HG03280 (cell line): ENCODE data around the gene SLC5A11.
"Not testable (repeated sequence)": the region's sequence is repeated elsewhere in the genome, so short reads cannot be mapped to it uniquely, and the experiment has no call there.

Experiments used
- ATAC-seq: cut with Tn5 transposase; IDR thresholded peaks from one replicate; pipeline ENCODE4 v1.9.1; 2021; ENCODE audit warnings: mild to moderate bottlenecking, moderate library complexity; ENCODE audit not compliant: unreplicated experiment

Gene SLC5A11

GRCh38 chr16:24856871-24857270 lies 11.1 kb downstream of the SLC5A11 start:
- ATAC-seq = not testable (repeated sequence)

- no peak for ATAC-seq
Measured at GRCh38 chr16:24858219-24859041, 12.7 kb downstream of the SLC5A11 start.

GRCh38 chr16:24861461-24861860 lies 15.7 kb downstream of the SLC5A11 start:
- ATAC-seq = no peak

GRCh38 chr16:24863582-24864437 lies 18.0 kb downstream of the SLC5A11 start:
- ATAC-seq = no peak

- no peak for ATAC-seq
Measured at GRCh38 chr16:24869033-24869432, 23.3 kb downstream of the SLC5A11 start.

GRCh38 chr16:24871891-24872290 lies 26.1 kb downstream of the SLC5A11 start:
- no peak for ATAC-seq

GRCh38 chr16:24873028-24873427 lies 27.3 kb downstream of the SLC5A11 start:
- ATAC-seq = no peak

GRCh38 chr16:24875466-24875865 lies 29.7 kb downstream of the SLC5A11 start:
- no peak for ATAC-seq

- ATAC-seq = no peak
Measured at GRCh38 chr16:24876231-24876630, 30.5 kb downstream of the SLC5A11 start.

- ATAC-seq = no peak
Measured at GRCh38 chr16:24879684-24880083, 33.9 kb downstream of the SLC5A11 start.

- no peak for ATAC-seq
Measured at GRCh38 chr16:24883714-24884151, 38.0 kb downstream of the SLC5A11 start.

- ATAC-seq = no peak
Measured at GRCh38 chr16:24887472-24887871, 41.7 kb downstream of the SLC5A11 start.

GRCh38 chr16:24890746-24891145 lies 45.0 kb downstream of the SLC5A11 start:
- ATAC-seq = no peak

GRCh38 chr16:24896439-24896838 lies 50.7 kb downstream of the SLC5A11 start:
- no peak for ATAC-seq

GRCh38 chr16:24897522-24897921 lies 51.8 kb downstream of the SLC5A11 start:
- ATAC-seq = not testable (repeated sequence)

GRCh38 chr16:24900230-24900629 lies 54.5 kb downstream of the SLC5A11 start:
- ATAC-seq = no peak

GRCh38 chr16:24906199-24906808 lies 60.5 kb downstream of the SLC5A11 start:
- ATAC-seq = no peak

GRCh38 chr16:24906901-24907300 lies 61.1 kb downstream of the SLC5A11 start:
- no peak for ATAC-seq

- ATAC-seq = no peak
Measured at GRCh38 chr16:24908716-24909115, 63.0 kb downstream of the SLC5A11 start.

- ATAC-seq = no peak
Measured at GRCh38 chr16:24909856-24910255, 64.1 kb downstream of the SLC5A11 start.

- no peak for ATAC-seq
Measured at GRCh38 chr16:24915019-24915418, 69.3 kb downstream of the SLC5A11 start.
